Motor neuron (in vitro differentiated cells): ENCODE data around the gene POTEI. TPM values are rescaled to one million over a fixed set of nuclear protein-coding genes. Genes with fewer than 3 reads are reported as not detected.
"Not testable (repeated sequence)": the region's sequence is repeated elsewhere in the genome, so short reads cannot be mapped to it uniquely, and the experiment has no call there.

Experiments used
- ATAC-seq, 8 experiments: fragments of 200-7000 bp; cut with Tn5 transposase; replicated peaks in 6 of 8; 2 replicates each; pipeline ENCODE4 v1.8.0; 2021; ENCODE audit warnings: mild to moderate bottlenecking in 8 of 8, moderate library complexity in 8 of 8
- H3K27ac ChIP-seq, 2 donors: fragments of 250-450 bp; sonication (Bioruptor Pico); 2 replicates each; pipeline ENCODE4 v1.9.0; 2021; ENCODE audit warnings: antibody characterized with exemption in 2 of 2, mild to moderate bottlenecking in 2 of 2, moderate library complexity in 1 of 2
- H3K4me1 ChIP-seq, 2 donors: fragments of 250-450 bp; sonication (Bioruptor Pico); replicated peaks in 1 of 2; 2 replicates each; pipeline ENCODE4 v1.6.1; 2021; ENCODE audit warnings: antibody characterized with exemption in 2 of 2, mild to moderate bottlenecking in 2 of 2, moderate library complexity in 1 of 2
- H3K4me3 ChIP-seq, 5 donors: fragments of 250-450 bp; sonication (Bioruptor Pico); 2 replicates each; pipeline ENCODE4 v1.9.0; 2021; ENCODE audit warnings: antibody characterized with exemption in 5 of 5, mild to moderate bottlenecking in 5 of 5, moderate library complexity in 4 of 5
- WGBS, 10 experiments: fragments of 450-650 bp; shearing (Covaris generic); methylation state at CpG; one replicate each; pipeline ENCODE4 v1.0.0; 2022; 5-methylcytosine and 5-hydroxymethylcytosine counted together
- in situ Hi-C, 9 experiments: fragments of 400-800 bp; cut with MboI; loops; one replicate each; pipeline ENCODE4 v1.15.0; 2021; ENCODE audit warnings: low sequenced_read_pairs in 9 of 9, low pct_unique_long_range_greater_than_20kb in 2 of 9; ENCODE audit not compliant: unreplicated experiment in 9 of 9
- total RNA-seq, 8 experiments: library from RNA; unstranded; fragments of 300-600 nt; gene quantifications; 2 replicates each; pipeline versions ENCODE4 v1.2.3 to v1.2.4, GENCODE V29; 2022

POTEI gene
- 1 to 10 TPM in 1 of 8 experiments, under 1 TPM in 7; 0.08 to 2.7 (median 0.11) TPM for total RNA-seq

DNA sequence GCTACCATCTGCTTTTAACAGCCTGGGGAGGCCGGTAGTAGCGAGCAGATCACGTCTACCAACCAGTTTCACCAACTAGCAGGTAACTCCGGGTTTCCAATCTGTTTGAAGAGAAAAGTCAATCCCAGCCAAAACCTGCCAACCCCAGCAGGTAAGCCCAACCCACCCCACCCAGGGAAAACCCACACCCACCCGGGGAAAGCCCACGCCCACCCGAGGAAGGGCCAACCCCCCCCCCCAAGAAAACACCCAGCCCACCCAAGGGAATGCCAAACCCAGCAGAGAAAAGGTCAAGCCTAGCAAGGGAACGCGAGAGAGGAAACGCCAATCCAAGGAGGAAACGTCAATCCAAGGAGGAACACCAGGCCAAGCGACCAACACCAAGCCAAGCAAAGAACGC is at the start of gene POTEI:
POTEI (minus strand) TSS at position 101 of the 400 bp plus-strand sequence; CDS start at position 8, 93 bp downstream.
- ATAC-seq, H3K4me1 ChIP-seq, in situ Hi-C loops, H3K27ac ChIP-seq, H3K4me3 ChIP-seq: not testable (repeated sequence)
- no CpG with 5 or more reads among the region's 13 CpGs for WGBS, 10 experiments

DNA sequence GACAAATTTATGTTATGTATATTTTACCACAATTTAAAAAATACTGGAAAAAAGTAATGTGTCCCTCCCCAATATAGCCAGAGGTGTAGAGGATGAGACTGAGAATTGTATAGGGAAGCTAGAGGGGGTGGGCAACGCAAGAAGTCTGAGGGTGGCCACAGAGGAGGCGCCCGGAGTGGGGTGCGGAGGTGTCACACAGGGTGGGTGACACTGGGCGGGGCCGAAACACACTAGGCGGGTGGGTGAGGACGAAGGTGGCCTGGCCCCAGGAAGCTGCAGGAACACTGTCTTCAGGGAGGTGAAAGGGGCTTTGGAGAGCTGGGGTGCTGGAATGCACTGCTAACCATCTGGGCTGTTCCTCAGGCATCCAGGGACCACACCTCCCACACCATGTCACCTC is 47.3 kb upstream of the POTEI start:
- ATAC-seq, H3K27ac ChIP-seq, H3K4me3 ChIP-seq, in situ Hi-C loops, H3K4me1 ChIP-seq: not testable (repeated sequence)
- no CpG with 5 or more reads among the region's 8 CpGs for WGBS, 10 experiments

DNA sequence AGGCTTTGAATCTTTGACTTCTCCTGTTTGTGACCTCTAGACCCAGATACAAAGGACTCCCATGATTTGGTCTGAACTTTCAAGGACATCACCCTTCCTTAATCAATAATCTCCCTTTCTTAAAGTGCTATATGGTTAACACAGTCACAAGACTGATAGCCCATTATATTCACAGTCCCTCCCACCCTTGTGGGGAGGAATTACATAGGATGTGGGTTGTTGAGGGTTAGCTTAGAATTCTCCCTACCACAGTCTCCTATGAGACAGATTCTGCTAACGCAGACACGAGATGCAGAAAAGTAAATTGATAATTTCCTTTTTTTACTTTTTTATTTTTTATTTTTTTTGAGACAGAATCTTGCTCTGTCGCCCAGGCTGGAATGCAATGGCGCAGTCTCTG is 45.0 kb upstream of the POTEI start:
- no CpG with 5 or more reads among the region's 4 CpGs for WGBS, 10 experiments
- in situ Hi-C loops, H3K4me1 ChIP-seq: not testable (repeated sequence)

DNA sequence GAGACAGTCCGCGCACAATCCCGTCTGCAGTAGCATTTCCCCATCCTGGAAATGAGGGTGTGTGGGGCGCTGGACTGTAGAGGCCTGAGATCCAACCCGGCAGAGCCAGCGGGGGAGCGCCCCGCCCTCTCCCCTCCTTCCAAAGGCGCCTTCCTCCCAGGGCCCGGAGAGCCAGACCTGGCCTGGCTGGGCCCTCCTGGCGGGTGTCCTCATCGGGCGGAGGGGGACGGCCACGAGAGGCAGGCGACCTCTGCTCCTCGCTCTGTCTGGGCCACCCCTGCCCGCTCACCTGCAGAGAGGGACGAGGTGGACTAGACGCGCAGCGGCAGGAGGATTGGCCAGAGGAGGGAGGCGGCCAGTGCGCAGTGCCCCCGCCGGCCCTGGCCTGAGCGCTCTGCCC is 40.3 kb upstream of the POTEI start:
- H3K27ac ChIP-seq, H3K4me3 ChIP-seq, in situ Hi-C loops, H3K4me1 ChIP-seq, ATAC-seq: not testable (repeated sequence)
- WGBS, 10 experiments, result no CpG with 5 or more reads among the region's 27 CpGs

More for the DNA sequence above, 45.0 kb upstream of the POTEI start:
- H3K4me3 ChIP-seq, ATAC-seq, H3K27ac ChIP-seq: not testable (repeated sequence)

DNA sequence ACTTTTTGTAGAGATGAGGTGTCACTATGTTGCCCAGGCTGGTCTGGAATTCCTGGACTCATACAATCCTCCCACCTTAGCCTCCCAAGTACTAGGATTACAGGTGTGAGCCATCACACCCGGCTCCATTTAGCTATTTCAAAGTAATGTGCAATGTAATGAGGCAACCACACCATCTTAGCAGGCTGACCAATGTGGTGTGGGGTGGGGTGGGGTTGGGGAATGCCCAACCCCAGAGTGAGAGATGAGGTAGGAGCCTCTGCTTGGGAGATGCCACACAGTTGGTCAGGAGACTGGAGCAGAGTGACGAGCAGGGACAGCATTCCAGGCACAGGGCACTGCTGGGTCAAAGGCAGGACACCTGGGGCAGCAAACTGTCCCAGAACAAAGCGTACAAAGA is 39.3 kb upstream of the POTEI start:
- no CpG with 5 or more reads among the region's 3 CpGs for WGBS, 10 experiments
- H3K4me3 ChIP-seq, ATAC-seq, H3K4me1 ChIP-seq, in situ Hi-C loops, H3K27ac ChIP-seq: not testable (repeated sequence)

DNA sequence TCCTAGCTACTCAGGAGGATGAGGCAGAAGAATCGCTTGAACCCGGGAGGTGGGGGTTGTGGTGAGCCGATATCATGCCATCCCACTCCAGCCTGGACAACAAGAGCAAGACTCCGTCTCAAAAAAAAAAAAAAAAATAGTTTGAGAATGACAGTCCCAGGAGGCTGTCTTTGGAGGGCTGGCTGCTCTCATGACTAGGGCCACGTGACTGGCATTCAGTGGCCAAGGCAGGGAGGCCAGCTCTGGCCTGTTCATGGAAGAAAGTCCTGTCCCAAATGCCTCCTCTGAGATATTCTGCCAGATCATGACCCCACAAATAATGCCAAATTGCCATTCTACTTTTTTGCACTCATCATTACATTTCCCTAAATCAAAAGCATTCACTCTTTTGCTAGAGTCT is 35.9 kb upstream of the POTEI start:
- in situ Hi-C loops, H3K27ac ChIP-seq, H3K4me1 ChIP-seq, H3K4me3 ChIP-seq: not testable (repeated sequence)
- peak in 1 of 8 experiments; percentile 37 for ATAC-seq
- WGBS, 10 experiments, result no CpG with 5 or more reads among the region's 5 CpGs

DNA sequence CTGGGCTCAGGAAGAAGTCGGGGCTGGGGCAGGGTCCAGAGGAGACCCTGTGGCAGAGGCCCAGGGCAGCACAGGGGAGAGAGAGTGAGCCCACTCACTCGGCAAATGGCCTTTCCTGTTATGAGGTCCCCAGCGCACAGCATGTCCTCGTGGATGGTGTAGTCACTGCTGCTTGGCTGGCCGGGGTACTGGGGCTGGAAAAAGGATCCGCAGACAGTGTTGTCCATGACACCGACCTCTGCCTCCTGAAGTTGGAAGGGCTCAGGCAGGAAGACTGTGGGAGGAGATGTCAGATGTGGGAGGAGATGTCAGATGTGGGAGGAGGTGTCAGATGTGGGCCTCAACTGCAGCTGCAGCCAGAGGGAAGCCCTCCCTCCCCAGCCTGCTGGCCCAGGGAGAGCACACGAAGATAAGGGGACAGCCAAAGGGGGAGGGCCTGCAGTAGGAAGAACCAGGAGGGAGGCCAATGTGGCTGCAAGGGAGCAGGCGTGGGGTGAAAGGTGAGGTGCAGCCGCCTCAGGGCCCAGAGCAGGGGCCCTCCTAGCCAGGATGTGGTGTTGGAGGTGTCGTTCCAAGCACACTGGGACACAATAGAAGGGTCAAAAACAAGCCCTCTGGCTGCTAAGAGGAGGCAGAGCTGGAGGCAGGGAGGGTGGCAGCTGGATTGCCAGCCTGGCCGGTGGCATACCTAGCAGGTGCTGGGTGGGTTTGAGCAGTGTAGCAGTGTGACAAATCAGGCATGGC is 34.8 kb upstream of the POTEI start:
- in situ Hi-C loops, H3K4me1 ChIP-seq, H3K27ac ChIP-seq, H3K4me3 ChIP-seq: not testable (repeated sequence)
- peak in 7 of 8 experiments; percentile 23 to 77 (median 59) for ATAC-seq
- no CpG with 5 or more reads among the region's 12 CpGs for WGBS, 10 experiments

DNA sequence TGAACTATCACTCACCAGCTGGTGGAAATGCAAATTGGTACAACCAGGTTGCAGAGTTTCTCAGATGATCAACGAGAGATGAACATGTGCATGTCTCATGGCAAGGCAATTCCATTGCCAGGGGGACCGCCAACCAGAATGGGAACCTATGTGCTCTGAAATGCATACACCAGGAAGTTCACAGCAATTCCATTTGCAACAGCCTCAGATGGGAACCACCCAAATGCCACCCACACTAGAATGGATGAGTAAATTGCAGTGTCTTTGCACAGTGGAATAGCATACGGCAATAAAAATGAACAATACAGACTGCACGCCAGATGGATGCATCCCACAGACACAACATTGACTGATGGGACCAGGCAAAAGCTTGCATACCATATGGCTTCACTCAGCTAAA is 33.7 kb upstream of the POTEI start:
- peak in 3 of 8 experiments; percentile 61 to 73 (median 66) for ATAC-seq
- in situ Hi-C loops, H3K4me1 ChIP-seq, H3K27ac ChIP-seq, H3K4me3 ChIP-seq: not testable (repeated sequence)
- WGBS, 10 experiments, result no CpG with 5 or more reads among the region's 4 CpGs

DNA sequence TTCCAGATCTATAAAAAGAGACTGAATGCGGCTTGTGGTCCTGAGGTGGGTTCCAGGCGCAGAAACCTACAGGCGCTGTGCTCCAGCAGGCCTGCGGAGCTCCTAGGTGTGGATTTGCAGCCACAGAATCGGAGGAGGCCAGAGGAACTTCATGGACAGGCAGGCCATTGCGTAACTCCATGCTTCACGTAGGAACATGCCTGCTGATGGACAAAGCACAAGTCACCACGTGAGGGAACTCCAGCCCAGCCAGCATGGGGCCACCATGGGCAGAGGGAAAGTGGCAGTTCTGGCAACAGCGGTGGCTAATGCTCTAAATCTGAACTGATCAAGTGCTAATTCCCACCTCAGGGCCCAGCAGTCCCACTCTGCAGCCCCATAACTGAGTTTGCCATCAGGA is 29.1 kb upstream of the POTEI start:
- no CpG with 5 or more reads among the region's 9 CpGs for WGBS, 10 experiments
- peak in 1 of 8 experiments; percentile 28 for ATAC-seq
- H3K4me1 ChIP-seq, H3K4me3 ChIP-seq, H3K27ac ChIP-seq, in situ Hi-C loops: not testable (repeated sequence)

DNA sequence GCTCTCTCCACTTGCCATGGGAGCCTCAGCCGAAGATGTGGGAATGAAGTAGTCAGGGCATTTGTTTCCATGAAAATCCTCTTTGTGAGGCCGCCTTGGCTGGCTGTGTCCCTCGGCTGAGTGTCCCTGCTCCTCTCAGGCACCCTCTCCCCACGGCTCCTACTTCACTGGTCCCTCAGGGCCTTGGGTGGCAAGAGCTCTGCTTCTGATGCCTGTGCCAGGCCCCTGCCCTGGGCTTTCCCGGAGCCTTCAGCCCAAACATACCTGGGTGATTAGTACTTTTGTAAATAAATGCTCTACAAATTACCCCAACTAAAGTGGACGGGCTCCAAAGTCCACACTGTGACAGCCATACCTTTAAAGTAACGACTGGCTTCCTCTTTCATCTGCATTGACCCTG is 27.5 kb upstream of the POTEI start:
- H3K4me1 ChIP-seq, ATAC-seq, in situ Hi-C loops, H3K4me3 ChIP-seq, H3K27ac ChIP-seq: not testable (repeated sequence)
- WGBS, 10 experiments, result no CpG with 5 or more reads among the region's 7 CpGs

DNA sequence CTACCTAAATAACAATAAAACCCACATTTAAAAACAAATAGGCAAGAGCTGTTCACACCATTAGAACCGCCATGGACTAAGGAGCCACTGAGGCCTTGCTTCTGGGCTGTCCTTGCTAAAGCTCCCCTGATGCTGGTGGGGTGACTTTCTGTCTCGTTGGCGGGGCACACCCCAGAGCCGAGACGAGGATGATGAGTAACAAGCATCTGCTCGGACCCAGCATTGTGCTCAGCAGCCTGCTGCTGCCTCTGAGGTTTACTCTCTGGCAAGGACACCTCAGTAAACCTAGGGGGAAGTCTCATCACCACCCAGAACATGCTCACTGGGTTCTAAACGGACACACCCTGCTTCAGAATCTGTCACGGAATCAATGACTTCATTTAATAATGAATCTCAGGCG is 22.5 kb upstream of the POTEI start:
- in situ Hi-C loops, H3K4me1 ChIP-seq, H3K27ac ChIP-seq, H3K4me3 ChIP-seq: not testable (repeated sequence)
- ATAC-seq, result peak in 2 of 8 experiments; percentile 85 to 90
- WGBS, 10 experiments, result no CpG with 5 or more reads among the region's 9 CpGs

DNA sequence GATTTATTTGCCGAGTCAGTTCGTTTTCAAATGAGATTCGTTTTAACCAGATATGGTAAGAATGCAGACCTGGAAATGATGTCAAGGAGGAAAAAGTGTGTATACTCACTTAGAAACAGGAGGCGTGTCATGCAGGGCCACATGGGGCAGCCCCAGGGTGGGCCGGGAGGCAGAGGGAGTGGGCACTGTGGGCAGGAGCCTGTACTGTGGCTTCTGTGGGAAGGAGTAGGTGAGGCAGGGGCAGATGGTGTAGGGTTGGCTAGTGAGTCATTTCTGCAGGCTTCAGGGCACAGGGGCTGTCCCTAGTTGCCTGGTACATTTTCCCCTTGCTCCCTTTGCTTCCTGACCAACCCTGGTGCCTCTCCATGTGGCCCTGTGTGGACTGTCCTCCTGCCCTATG is 22.1 kb upstream of the POTEI start:
- peak in 3 of 8 experiments; percentile 36 to 63 (median 51) for ATAC-seq
- H3K4me3 ChIP-seq, H3K4me1 ChIP-seq, H3K27ac ChIP-seq, in situ Hi-C loops: not testable (repeated sequence)
- WGBS, 10 experiments, result no CpG with 5 or more reads among the region's 5 CpGs

DNA sequence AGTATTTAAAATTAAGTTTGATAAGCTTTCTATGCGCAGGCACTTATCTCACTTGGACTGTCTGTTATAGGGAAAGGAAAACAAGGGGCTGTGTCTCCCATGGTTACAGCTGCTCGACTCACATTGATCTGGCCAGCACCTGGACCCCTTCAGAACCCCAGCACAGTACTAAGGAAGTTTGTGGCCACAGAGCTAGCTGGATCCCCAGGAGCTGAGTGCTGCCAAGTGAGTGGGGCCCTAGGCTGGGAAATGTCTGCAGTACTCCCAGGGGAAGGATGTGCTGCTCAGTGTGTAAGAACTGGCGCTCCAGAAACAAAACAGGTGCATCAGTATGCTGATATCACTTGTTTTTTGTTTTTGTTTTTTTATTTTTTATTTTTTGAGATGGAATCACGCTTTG is 21.1 kb upstream of the POTEI start:
- H3K4me3 ChIP-seq, H3K4me1 ChIP-seq, H3K27ac ChIP-seq, in situ Hi-C loops: not testable (repeated sequence)
- peak in 4 of 8 experiments; percentile 34 to 78 (median 47) for ATAC-seq
- WGBS, 10 experiments, result no CpG with 5 or more reads among the region's 4 CpGs

DNA sequence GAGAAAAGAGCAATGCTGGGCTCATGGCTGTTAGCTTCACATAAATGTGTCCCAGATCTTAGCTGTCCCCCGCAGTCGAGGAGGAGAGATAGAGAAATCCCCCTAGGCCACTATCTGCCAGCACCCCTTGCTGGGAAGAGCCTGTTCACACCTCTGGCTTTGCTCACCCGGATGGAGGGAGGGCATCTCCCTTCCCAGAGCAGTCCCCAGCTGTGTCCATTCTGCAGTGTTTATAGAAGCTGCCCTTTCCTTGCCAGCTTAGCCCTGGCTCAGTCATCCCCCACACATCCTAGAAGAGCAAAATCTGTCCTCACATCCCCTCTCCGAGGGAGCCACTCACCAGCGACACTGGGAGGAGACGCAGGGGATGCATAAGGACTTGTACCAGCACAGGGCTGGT is 20.4 kb upstream of the POTEI start:
- WGBS, 10 experiments, result no CpG with 5 or more reads among the region's 6 CpGs
- ATAC-seq, result peak in 4 of 8 experiments; percentile 16 to 77 (median 44)
- H3K4me1 ChIP-seq, H3K4me3 ChIP-seq, in situ Hi-C loops, H3K27ac ChIP-seq: not testable (repeated sequence)
